HG03025 (cell line): ENCODE data around the gene MBP.
"Not testable (repeated sequence)": the region's sequence is repeated elsewhere in the genome, so short reads cannot be mapped to it uniquely, and the experiment has no call there.

ENCODE experiments used
- ATAC-seq: cut with Tn5 transposase; IDR thresholded peaks from one replicate; pipeline ENCODE4 v1.9.1; 2021; ENCODE audit warnings: mild to moderate bottlenecking, moderate library complexity; ENCODE audit not compliant: unreplicated experiment, low FRiP score

Gene MBP

GRCh38 chr18:76959605-76960004 is 173.0 kb downstream of the MBP start:
- ATAC-seq = no peak

- no peak for ATAC-seq
Observed at GRCh38 chr18:76958692-76959341, 173.8 kb downstream of the MBP start.

GRCh38 chr18:76957384-76958355 is 174.9 kb downstream of the MBP start:
- ATAC-seq = no peak

- no peak for ATAC-seq
Observed at GRCh38 chr18:76956648-76957047, 175.9 kb downstream of the MBP start.

GRCh38 chr18:76955524-76956170 is 176.9 kb downstream of the MBP start:
- ATAC-seq = no peak

GRCh38 chr18:76953583-76954233 is 178.9 kb downstream of the MBP start:
- no peak for ATAC-seq

GRCh38 chr18:76953156-76953555 is 179.4 kb downstream of the MBP start:
- ATAC-seq = no peak

- ATAC-seq = no peak
Observed at GRCh38 chr18:76952747-76953146, 179.8 kb downstream of the MBP start.

GRCh38 chr18:76951456-76952247 is 180.9 kb downstream of the MBP start:
- ATAC-seq = no peak

GRCh38 chr18:76948345-76948744 is 184.2 kb downstream of the MBP start:
- no peak for ATAC-seq

GRCh38 chr18:76944346-76944745 is 188.2 kb downstream of the MBP start:
- ATAC-seq = not testable (repeated sequence)

- ATAC-seq = no peak
Observed at GRCh38 chr18:76943542-76944339, 188.8 kb downstream of the MBP start.

- ATAC-seq = no peak
Observed at GRCh38 chr18:76941284-76941683, 191.3 kb downstream of the MBP start.

- ATAC-seq = no peak
Observed at GRCh38 chr18:76938619-76939018, 194.0 kb downstream of the MBP start.

- ATAC-seq = no peak
Observed at GRCh38 chr18:76937597-76937996, 195.0 kb downstream of the MBP start.

GRCh38 chr18:76936877-76937276 is 195.7 kb downstream of the MBP start:
- ATAC-seq = no peak

GRCh38 chr18:76935722-76936337 is 196.8 kb downstream of the MBP start:
- no peak for ATAC-seq

- no peak for ATAC-seq
Observed at GRCh38 chr18:76932026-76932819, 200.4 kb downstream of the MBP start.
